ENCODE measurements around the gene BAIAP2.

Gene BAIAP2

GRCh38 chr17:81091774-81092517 is 57.0 kb downstream of the BAIAP2 start:
- H3K9me2 ChIP-seq (replicated peaks; ENCODE audit: low read depth, low read length) = no peaks in the 10 kb centered on the region
- H3K4me2 ChIP-seq (ENCODE audit: low read depth, low read length, poor library complexity, severe bottlenecking) = no peak overlapping the region
- H3K79me2 ChIP-seq (ENCODE audit: insufficient read depth, low read length) = no peaks in the 10 kb centered on the region
- no peak overlapping the region for H3K9ac ChIP-seq (ENCODE audit: low read depth, low read length, poor library complexity, severe bottlenecking)
- no peak overlapping the region for H2AFZ ChIP-seq (ENCODE audit: low read length)
- no peaks in the 10 kb centered on the region for H4K20me1 ChIP-seq (ENCODE audit: insufficient read depth, low read length, poor library complexity, severe bottlenecking)
- no peaks in the 10 kb centered on the region for H3K9me3 ChIP-seq (ENCODE audit: insufficient read depth, low read depth, low read length)
- H3K4me1 ChIP-seq (ENCODE audit: insufficient read depth, low read length, poor library complexity, severe bottlenecking) = no peaks in the 10 kb centered on the region
- H3F3A ChIP-seq (ENCODE audit: low read depth) = no peaks in the 10 kb centered on the region
- H3K27me3 ChIP-seq (ENCODE audit: insufficient read depth, low read length, poor library complexity, severe bottlenecking) = no peaks in the 10 kb centered on the region
- TF ChIP-seq CTCF (conservative IDR thresholded peaks at IDR 0.05; ENCODE audit: low read length) (no peak), EZH2phosphoT487 (IDR thresholded peaks at IDR 0.05; ENCODE audit: borderline replicate concordance) (no peak)
- H3K4me3 ChIP-seq (ENCODE audit: low read length, poor library complexity, severe bottlenecking) = no peak overlapping the region
- H3K36me3 ChIP-seq (ENCODE audit: insufficient read depth, low read length) = no peaks in the 10 kb centered on the region

- H3K4me1 ChIP-seq (ENCODE audit: insufficient read depth, low read length, poor library complexity, severe bottlenecking) = no peaks in the 10 kb centered on the region
- H3K9me3 ChIP-seq (ENCODE audit: insufficient read depth, low read depth, low read length) = no peaks in the 10 kb centered on the region
- H3K9me2 ChIP-seq (replicated peaks; ENCODE audit: low read depth, low read length) = no peaks in the 10 kb centered on the region
- TF ChIP-seq EZH2phosphoT487 (IDR thresholded peaks at IDR 0.05; ENCODE audit: borderline replicate concordance) (no peak), CTCF (conservative IDR thresholded peaks at IDR 0.05; ENCODE audit: low read length) (no peak)
- no peak overlapping the region for H2AFZ ChIP-seq (ENCODE audit: low read length)
- no peaks in the 10 kb centered on the region for H3F3A ChIP-seq (ENCODE audit: low read depth)
- H3K36me3 ChIP-seq (ENCODE audit: insufficient read depth, low read length) = no peaks in the 10 kb centered on the region
- no peak overlapping the region for H3K4me2 ChIP-seq (ENCODE audit: low read depth, low read length, poor library complexity, severe bottlenecking)
- H3K27me3 ChIP-seq (ENCODE audit: insufficient read depth, low read length, poor library complexity, severe bottlenecking) = no peaks in the 10 kb centered on the region
- no peak overlapping the region for H3K4me3 ChIP-seq (ENCODE audit: low read length, poor library complexity, severe bottlenecking)
- no peak overlapping the region for H3K9ac ChIP-seq (ENCODE audit: low read depth, low read length, poor library complexity, severe bottlenecking)
- no peaks in the 10 kb centered on the region for H3K79me2 ChIP-seq (ENCODE audit: insufficient read depth, low read length)
- H4K20me1 ChIP-seq (ENCODE audit: insufficient read depth, low read length, poor library complexity, severe bottlenecking) = no peaks in the 10 kb centered on the region
Measured at GRCh38 chr17:81092518-81093095, 57.7 kb downstream of the BAIAP2 start.

- no peak overlapping the region for H3K4me2 ChIP-seq (ENCODE audit: low read depth, low read length, poor library complexity, severe bottlenecking)
- H3K9me2 ChIP-seq (replicated peaks; ENCODE audit: low read depth, low read length) = no peaks in the 10 kb centered on the region
- H3K4me3 ChIP-seq (ENCODE audit: low read length, poor library complexity, severe bottlenecking) = no peak overlapping the region
- no peak for TF ChIP-seq EZH2phosphoT487 (IDR thresholded peaks at IDR 0.05; ENCODE audit: borderline replicate concordance)
- no peak for TF ChIP-seq CTCF (conservative IDR thresholded peaks at IDR 0.05; ENCODE audit: low read length)
- H3K36me3 ChIP-seq (ENCODE audit: insufficient read depth, low read length) = no peaks in the 10 kb centered on the region
- H2AFZ ChIP-seq (ENCODE audit: low read length) = no peak overlapping the region
- H3K9me3 ChIP-seq (ENCODE audit: insufficient read depth, low read depth, low read length) = no peaks in the 10 kb centered on the region
- no peaks in the 10 kb centered on the region for H4K20me1 ChIP-seq (ENCODE audit: insufficient read depth, low read length, poor library complexity, severe bottlenecking)
- no peaks in the 10 kb centered on the region for H3K4me1 ChIP-seq (ENCODE audit: insufficient read depth, low read length, poor library complexity, severe bottlenecking)
- no peaks in the 10 kb centered on the region for H3K79me2 ChIP-seq (ENCODE audit: insufficient read depth, low read length)
- H3F3A ChIP-seq (ENCODE audit: low read depth) = no peaks in the 10 kb centered on the region
- no peaks in the 10 kb centered on the region for H3K27me3 ChIP-seq (ENCODE audit: insufficient read depth, low read length, poor library complexity, severe bottlenecking)
- no peak overlapping the region for H3K9ac ChIP-seq (ENCODE audit: low read depth, low read length, poor library complexity, severe bottlenecking)
Measured at GRCh38 chr17:81093619-81094508, 58.9 kb downstream of the BAIAP2 start.

Measured in Loucy (cell line).